ENCODE results near the gene CUX1.

The CUX1 gene

GRCh38 chr7:101956130-101956529 is 138.7 kb downstream of the CUX1 start:
- no peak overlapping the region for H3K27ac ChIP-seq (ENCODE audit: extremely low read depth, low read depth, low read length)
- no peaks in the 10 kb centered on the region for H3K9me3 ChIP-seq (ENCODE audit: control insufficient read depth, insufficient read depth, low read depth, low read length)
- CTCF ChIA-PET: interaction anchor here (0.7 kb wide), 1 partner anchor 103 kb away, joined by 3 read pairs; no protein-coding TSS in a partner anchor
- 0 out of 2 replicates have a peak, but pooled peaks cover 2% of the 10 kb centered on the region for H3K4me1 ChIP-seq (ENCODE audit: control insufficient read depth, insufficient read depth, low read length)
- POLR2A ChIA-PET: no interaction called here
- no peak overlapping the region for H3K4me3 ChIP-seq (ENCODE audit: low read depth, low read length)
- TF ChIP-seq ZNF202 (tag by site-specific recombination; IDR thresholded peaks at IDR 0.05; ENCODE audit: borderline replicate concordance): no peak
- TF ChIP-seq HIC1 (tag by site-specific recombination; IDR thresholded peaks at IDR 0.05): no peak
- TF ChIP-seq, protein P1, sequence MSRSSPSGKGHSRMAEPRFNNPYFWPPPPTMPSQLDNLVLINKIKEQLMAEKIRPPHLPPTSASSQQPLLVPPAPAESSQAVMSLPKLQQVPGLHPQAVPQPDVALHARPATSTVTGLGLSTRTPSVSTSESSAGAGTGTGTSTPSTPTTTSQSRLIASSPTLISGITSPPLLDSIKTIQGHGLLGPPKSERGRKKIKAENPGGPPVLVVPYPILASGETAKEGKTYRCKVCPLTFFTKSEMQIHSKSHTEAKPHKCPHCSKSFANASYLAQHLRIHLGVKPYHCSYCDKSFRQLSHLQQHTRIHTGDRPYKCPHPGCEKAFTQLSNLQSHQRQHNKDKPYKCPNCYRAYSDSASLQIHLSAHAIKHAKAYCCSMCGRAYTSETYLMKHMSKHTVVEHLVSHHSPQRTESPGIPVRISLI (tag by site-specific recombination; IDR thresholded peaks at IDR 0.05): 0 out of 2 replicates have a peak, but pooled peaks have one; percentile 20
- TF ChIP-seq KLF9 (tag by site-specific recombination; IDR thresholded peaks at IDR 0.05; ENCODE audit: low read depth): no peak
- no peaks in the 10 kb centered on the region for H3K36me3 ChIP-seq (ENCODE audit: control insufficient read depth in 2 of 2, insufficient read depth in 1 of 2, low read length in 2 of 2)

DNA sequence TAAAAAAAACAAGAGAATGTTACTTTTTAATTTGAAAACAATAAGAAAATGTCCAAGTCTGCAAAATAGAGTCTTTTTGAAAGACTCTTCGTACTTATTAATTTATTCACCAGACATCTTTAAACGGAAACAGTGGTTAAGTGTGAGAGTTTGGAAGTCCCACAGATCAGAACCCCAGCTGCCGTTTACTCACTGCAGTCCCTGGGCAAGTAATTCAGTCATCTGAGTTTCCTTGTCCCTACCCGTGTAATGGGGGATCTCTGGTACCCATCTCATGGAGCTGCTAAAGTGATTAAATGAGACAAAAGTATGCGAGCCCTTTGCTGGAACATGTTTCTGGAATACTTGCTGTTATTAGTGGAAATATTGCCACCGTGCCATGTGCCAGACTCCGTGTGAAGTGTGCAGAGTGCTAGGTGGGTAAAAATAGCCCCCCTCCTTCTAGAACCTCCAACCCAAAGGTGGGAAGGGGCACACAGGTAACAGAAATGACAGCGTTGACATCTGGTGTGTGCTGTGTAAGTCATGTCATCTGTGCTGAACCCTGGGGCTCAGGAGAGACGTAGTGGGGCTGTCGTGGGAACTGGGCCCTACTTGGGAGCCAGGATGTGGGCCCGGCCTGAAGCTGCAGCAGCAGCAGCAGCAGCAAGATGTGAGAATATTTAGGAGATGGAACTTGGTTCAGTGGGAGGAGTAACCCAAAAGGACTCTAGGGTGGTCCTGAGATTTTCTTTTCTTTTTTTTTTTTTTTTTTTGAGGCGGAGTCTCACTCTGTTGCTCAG is 140.5 kb downstream of the CUX1 start:
- 0 out of 2 replicates have a peak, but pooled peaks cover 2% of the 10 kb centered on the region for H3K4me1 ChIP-seq (ENCODE audit: control insufficient read depth, insufficient read depth, low read length)
- CTCF ChIA-PET: no interaction called here
- no peak overlapping the region for H3K27ac ChIP-seq (ENCODE audit: extremely low read depth, low read depth, low read length)
- no peak overlapping the region for H3K4me3 ChIP-seq (ENCODE audit: low read depth, low read length)
- no peaks in the 10 kb centered on the region for H3K9me3 ChIP-seq (ENCODE audit: control insufficient read depth, insufficient read depth, low read depth, low read length)
- no peak for TF ChIP-seq ZBTB11 (tag by site-specific recombination; conservative IDR thresholded peaks at IDR 0.05; ENCODE audit: low read depth)
- TF ChIP-seq ZNF501 (tag by site-specific recombination; IDR thresholded peaks at IDR 0.05): no peak
- TF ChIP-seq ZNF423 (tag by site-specific recombination; IDR thresholded peaks at IDR 0.05): no peak
- TF ChIP-seq ZFP69B (tag by site-specific recombination; IDR thresholded peaks at IDR 0.05): peak; percentile 40; the same call in 1 of the 2 replicates
- no peaks in the 10 kb centered on the region for H3K36me3 ChIP-seq (ENCODE audit: control insufficient read depth in 2 of 2, insufficient read depth in 1 of 2, low read length in 2 of 2)
- POLR2A ChIA-PET: no interaction called here

DNA sequence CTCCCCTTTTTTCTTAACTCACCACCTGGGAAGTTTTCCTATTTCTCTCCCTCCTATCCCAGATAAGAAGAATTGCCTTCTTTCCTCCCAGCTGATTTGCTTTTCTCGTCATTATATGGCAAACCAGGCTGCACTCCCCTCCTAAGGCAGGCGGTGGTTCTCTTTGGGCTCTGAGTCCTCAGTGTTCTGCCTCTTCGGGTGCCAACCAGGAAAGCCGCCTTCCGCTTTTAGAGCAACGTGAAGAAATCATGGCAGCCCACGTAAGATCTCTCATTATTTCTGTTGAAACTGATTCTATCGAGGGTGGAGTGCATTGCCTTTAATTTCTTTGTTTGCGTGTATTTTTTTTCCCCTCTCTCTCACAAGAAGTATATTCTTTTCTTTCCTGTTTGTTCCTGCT is 141.9 kb downstream of the CUX1 start:
- H3K36me3 ChIP-seq (ENCODE audit: control insufficient read depth in 2 of 2, insufficient read depth in 1 of 2, low read length in 2 of 2): no peaks in the 10 kb centered on the region
- H3K27ac ChIP-seq (ENCODE audit: extremely low read depth, low read depth, low read length): no peak overlapping the region
- no peaks in the 10 kb centered on the region for H3K9me3 ChIP-seq (ENCODE audit: control insufficient read depth, insufficient read depth, low read depth, low read length)
- CTCF ChIA-PET: no interaction called here
- no peaks in the 10 kb centered on the region for H3K4me1 ChIP-seq (ENCODE audit: control insufficient read depth, insufficient read depth, low read length)
- POLR2A ChIA-PET: interaction anchor here (0.6 kb wide), 1 partner anchor 114 kb away, joined by 3 read pairs; no protein-coding TSS in a partner anchor
- no peak overlapping the region for H3K4me3 ChIP-seq (ENCODE audit: low read depth, low read length)
- TF ChIP-seq ZNF280D (tag by site-specific recombination; IDR thresholded peaks at IDR 0.05): no peak
- no peak for TF ChIP-seq ZNF473 (tag by site-specific recombination; IDR thresholded peaks at IDR 0.05)
- TF ChIP-seq ZNF843 (tag by site-specific recombination; IDR thresholded peaks at IDR 0.05): no peak
- TF ChIP-seq EGR2 (tag by site-specific recombination; IDR thresholded peaks at IDR 0.05; ENCODE audit: low read depth): no peak
- no peak for TF ChIP-seq ZNF248 (tag by site-specific recombination; IDR thresholded peaks at IDR 0.05)
- no peak for TF ChIP-seq ZNF16 (tag by site-specific recombination; IDR thresholded peaks at IDR 0.05; ENCODE audit: low read depth)
- TF ChIP-seq ZNF174 (tag by site-specific recombination; IDR thresholded peaks at IDR 0.05): no peak
- TF ChIP-seq FEZF1 (tag by site-specific recombination; IDR thresholded peaks at IDR 0.05): no peak
- TF ChIP-seq PRDM4 (tag by site-specific recombination; IDR thresholded peaks at IDR 0.05): no peak
- TF ChIP-seq ZNF239 (tag by site-specific recombination; IDR thresholded peaks at IDR 0.05): no peak
